ENCODE measurements around the gene GNRHR. TPM values are rescaled to one million over a fixed set of nuclear protein-coding genes. Genes with fewer than 3 reads are reported as not detected.
"Not testable (repeated sequence)": the region's sequence is repeated elsewhere in the genome, so short reads cannot be mapped to it uniquely, and the experiment has no call there.

Gene GNRHR
- total RNA-seq, 4 donors from 2014 or later: not detected

DNA sequence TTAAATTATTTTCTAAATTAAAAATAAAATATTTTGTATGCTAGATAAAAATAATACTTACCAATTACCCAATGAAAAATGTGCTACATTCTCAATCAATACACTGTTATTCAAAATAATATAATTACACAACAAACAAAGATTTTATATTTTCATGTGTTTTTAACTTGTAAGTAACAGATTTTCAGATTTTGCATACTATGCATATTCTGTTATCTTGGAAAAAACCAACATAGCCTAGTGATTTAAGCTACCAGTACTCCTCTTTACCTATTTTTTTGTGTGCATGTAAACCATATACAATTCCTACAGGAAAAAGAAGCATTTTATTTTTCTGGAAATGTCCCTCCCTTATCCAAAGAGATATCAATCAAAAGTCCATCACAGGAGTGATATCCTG lies 10.0 kb upstream of the GNRHR start:
- no peak for DNase-seq (ENCODE audit: low spot score in 2 of 2)
- H3K27me3 ChIP-seq: no peaks in the 10 kb centered on the region
- TF ChIP-seq EP300 (IDR thresholded peaks at IDR 0.05) (no peak), POLR2A (IDR thresholded peaks at IDR 0.05) (no peak), CTCF (IDR thresholded peaks at IDR 0.05) (no peak)
- H3K9me3 ChIP-seq: no peaks in the 10 kb centered on the region
- no peaks in the 10 kb centered on the region for H3K36me3 ChIP-seq
- H3K4me1 ChIP-seq: no peaks in the 10 kb centered on the region
- no peak overlapping the region for H3K27ac ChIP-seq
- H3K4me3 ChIP-seq: no peak overlapping the region

DNA sequence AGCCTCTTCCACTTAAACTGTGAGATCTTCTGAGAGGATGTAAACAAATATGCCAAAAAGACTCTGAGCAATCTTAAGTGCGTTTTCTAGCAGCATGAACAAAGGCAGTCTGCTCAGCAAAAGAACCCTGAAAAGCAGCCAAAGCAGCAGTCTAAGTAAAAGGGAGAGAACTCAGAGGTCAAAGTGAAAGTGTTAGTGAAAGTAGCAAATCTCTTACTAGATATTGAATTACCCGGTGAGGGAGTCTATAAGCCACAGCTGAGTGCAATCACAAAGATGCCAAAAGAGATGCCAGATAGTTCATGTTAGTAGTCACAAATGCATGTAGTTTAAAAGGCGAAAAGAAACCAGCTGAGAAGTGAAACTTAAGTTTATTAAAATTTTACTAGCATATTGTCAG lies 7.9 kb upstream of the GNRHR start:
- H3K9me3 ChIP-seq: no peaks in the 10 kb centered on the region
- DNase-seq (ENCODE audit: low spot score in 2 of 2): no peak
- 30 to 34% methylated on average over 3 of the region's 3 CpGs for WGBS, 2 donors
- H3K27ac ChIP-seq: peak overlapping the region in 1 of 4 donors; percentile 13
- TF ChIP-seq POLR2A (IDR thresholded peaks at IDR 0.05) (no peak), EP300 (IDR thresholded peaks at IDR 0.05) (no peak), CTCF (IDR thresholded peaks at IDR 0.05) (no peak)
- no peaks in the 10 kb centered on the region for H3K4me1 ChIP-seq
- no peak overlapping the region for H3K4me3 ChIP-seq
- H3K36me3 ChIP-seq: no peaks in the 10 kb centered on the region
- no peaks in the 10 kb centered on the region for H3K27me3 ChIP-seq

DNA sequence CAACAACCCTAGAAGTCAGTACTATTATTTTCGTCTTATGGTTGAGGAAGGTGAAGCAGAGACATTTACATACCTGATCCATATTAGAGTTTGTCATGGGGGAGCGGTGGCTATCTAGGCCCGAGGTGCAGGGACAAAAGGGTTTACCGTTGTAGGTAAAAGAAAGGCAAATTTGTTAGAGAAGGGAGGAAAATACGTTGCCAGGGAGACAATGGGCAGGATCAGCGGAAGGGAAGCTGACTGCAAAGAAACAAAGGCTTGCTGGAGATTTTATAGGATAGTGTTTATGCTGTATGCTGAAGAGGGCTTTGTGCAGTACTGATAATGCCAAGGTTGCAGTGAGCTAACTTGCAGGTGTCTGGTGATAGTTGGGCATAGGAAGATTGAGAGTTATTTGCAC lies 2.8 kb upstream of the GNRHR start:
- not testable (repeated sequence) for H3K27me3 ChIP-seq; H3K36me3 ChIP-seq; DNase-seq (ENCODE audit: low spot score in 2 of 2); H3K4me3 ChIP-seq; H3K4me1 ChIP-seq; H3K27ac ChIP-seq; H3K9me3 ChIP-seq
- 73 to 74% methylated on average over 6 of the region's 6 CpGs for WGBS, 2 donors

GRCh38 chr4:67755974-67756373 lies 1.8 kb upstream of the GNRHR start:
- no peaks in the 10 kb centered on the region for H3K36me3 ChIP-seq
- H3K4me1 ChIP-seq: no peaks in the 10 kb centered on the region
- H3K27ac ChIP-seq: no peak overlapping the region
- 74 to 76% methylated on average over 1 of the region's 1 CpG for WGBS, 2 donors
- TF ChIP-seq POLR2A (IDR thresholded peaks at IDR 0.05) (no peak), EP300 (IDR thresholded peaks at IDR 0.05) (no peak), CTCF (IDR thresholded peaks at IDR 0.05) (no peak)
- no peak for DNase-seq (ENCODE audit: low spot score in 2 of 2)
- no peaks in the 10 kb centered on the region for H3K27me3 ChIP-seq
- H3K4me3 ChIP-seq: no peak overlapping the region
- no peaks in the 10 kb centered on the region for H3K9me3 ChIP-seq

GRCh38 chr4:67751260-67751659 lies 2.9 kb downstream of the GNRHR start:
- no peaks in the 10 kb centered on the region for H3K36me3 ChIP-seq
- no peak for TF ChIP-seq EP300 (IDR thresholded peaks at IDR 0.05)
- no peak for TF ChIP-seq POLR2A (IDR thresholded peaks at IDR 0.05)
- no peak for TF ChIP-seq CTCF (IDR thresholded peaks at IDR 0.05)
- peaks cover 0 to 3% (median 0%) of the 10 kb centered on the region in 4 donors for H3K4me1 ChIP-seq
- H3K9me3 ChIP-seq: no peaks in the 10 kb centered on the region
- no peak for DNase-seq (ENCODE audit: low spot score in 2 of 2)
- no peak overlapping the region for H3K4me3 ChIP-seq
- peak overlapping the region in 1 of 4 donors; percentile 1 for H3K27ac ChIP-seq
- 66 to 71% methylated on average over 1 of the region's 1 CpG for WGBS, 2 donors
- H3K27me3 ChIP-seq: no peaks in the 10 kb centered on the region

GRCh38 chr4:67750691-67751090 lies 3.5 kb downstream of the GNRHR start:
- peak overlapping the region in 1 of 4 donors; percentile 1 for H3K27ac ChIP-seq
- TF ChIP-seq POLR2A (IDR thresholded peaks at IDR 0.05) (no peak), EP300 (IDR thresholded peaks at IDR 0.05) (no peak), CTCF (IDR thresholded peaks at IDR 0.05) (no peak)
- WGBS, 2 donors: 47 to 53% methylated on average over 4 of the region's 4 CpGs
- H3K36me3 ChIP-seq: no peaks in the 10 kb centered on the region
- H3K4me1 ChIP-seq: peaks cover 0 to 3% (median 0%) of the 10 kb centered on the region in 4 donors
- H3K4me3 ChIP-seq: no peak overlapping the region
- H3K27me3 ChIP-seq: no peaks in the 10 kb centered on the region
- no peaks in the 10 kb centered on the region for H3K9me3 ChIP-seq
- no peak for DNase-seq (ENCODE audit: low spot score in 2 of 2)
